NCI-H2171 (cell line): ENCODE measurements around the gene SLC17A5.
"Not testable (repeated sequence)": the region's sequence is repeated elsewhere in the genome, so short reads cannot be mapped to it uniquely, and the experiment has no call there.

Source experiments
- DNase-seq: peaks from one replicate; lab custom pipeline; 2025; lab: John Stamatoyannopoulos, UW

SLC17A5 gene

DNA sequence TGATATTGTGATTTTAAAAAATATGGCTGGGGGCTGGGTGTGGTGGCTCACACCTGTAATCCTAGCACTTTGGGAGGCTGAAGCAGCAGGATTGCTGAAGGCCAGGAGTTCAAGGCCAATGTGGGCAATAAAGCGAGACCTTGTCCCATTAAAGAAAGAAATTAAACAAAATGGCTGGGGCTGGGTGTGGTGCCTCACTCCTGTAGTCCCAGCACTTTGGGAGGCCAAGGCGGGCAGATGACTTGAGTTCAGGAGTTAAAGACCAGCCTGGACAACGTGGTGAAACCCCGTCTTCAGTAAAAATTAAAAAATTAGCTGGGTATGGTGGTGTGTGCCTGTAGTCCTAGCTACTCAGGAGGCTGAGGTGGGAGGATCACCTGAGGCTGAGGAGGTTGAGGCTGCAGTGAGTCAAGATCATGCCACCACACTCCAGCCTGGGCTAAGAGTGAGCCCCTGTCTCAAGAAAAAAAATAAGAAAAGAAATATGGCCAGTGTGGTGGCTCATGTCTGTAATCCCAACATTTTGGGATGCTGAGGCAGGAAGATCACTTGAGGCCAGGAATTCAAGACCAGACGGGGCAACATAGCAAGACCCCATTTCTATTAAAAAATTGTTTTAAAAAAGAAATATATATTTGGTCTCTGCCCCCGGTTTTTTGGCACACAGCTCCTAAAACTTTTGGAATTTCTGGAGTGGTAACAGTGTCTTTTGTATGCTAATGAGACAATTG, 39.8 kb downstream of the SLC17A5 start:
- DNase-seq: no peak

DNA sequence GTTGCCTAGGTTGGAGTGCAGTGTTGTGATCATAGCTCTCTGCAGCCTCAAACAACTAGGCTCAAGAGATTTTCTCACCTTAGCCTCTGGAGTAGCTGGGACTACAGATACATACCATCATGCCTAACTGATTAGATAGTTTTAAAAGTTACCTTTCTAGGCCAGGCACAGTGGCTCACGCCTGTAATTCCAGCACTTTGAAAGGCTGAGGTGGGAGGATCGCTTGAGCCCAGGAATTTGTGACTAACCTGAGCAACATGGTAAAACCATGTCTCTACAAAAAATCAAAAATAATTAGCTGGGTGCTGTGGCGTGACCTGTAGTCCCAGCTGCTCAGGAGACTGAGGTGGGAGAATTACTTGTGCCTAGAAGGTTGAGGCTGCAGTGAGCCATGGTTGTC, 41.2 kb downstream of the SLC17A5 start:
- DNase-seq: no peak

DNA sequence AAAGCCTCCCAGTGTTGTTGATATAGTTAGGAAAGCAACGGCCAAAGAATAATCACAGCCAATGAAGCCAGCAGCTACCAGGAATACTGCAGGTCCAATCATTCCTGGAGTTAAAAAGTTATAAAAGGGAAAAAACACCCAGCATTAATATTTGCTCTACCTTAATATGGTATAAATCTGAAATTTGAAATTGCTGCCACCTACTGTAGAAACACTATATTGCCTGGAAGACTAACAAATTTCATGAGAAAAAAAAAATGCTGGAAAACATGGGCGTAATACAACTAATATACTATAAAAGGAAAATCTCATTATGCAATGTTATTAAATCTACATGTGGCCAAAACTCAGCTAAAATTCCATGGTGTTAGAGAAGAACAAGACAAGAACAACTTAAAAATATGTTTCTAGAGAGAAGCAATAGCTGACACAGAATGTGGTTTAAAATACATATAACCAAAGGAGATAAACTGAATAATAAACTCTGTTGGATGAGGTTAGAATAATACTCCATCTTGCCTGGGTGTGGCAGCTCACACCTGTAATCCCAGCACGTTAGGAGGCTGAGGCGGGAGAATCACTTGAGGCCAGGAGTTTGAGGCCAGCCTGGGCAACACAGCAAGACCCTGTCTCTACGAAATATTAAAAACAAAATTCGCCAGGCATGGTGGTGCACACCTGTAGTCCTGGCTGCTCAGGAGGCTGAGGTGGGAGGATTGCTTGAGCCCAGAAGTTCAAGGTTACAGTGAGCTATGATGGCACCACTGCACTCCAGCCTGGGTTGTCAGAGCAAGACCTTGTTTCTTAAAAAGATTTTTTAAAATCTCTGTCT, 43.1 kb downstream of the SLC17A5 start:
- DNase-seq: peak; percentile 2

DNA sequence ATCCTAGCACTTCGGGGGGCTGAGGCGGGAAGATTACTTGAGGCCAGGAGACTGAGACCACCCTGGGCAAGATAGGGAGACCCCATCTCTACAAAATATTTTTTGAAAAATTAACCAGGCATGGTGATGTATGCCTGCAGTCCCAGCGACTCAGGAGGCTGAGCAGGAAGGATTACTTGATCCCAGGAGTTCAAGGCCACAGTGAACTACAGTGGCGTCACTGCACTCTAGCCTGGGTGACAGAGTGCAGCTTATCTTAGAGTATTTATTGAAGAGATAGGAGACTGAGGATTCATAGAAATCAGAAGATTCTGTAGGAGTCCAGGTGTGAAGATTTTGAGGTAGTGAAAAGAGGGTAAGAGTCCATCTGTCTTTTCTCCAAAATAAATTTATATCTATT, 45.0 kb downstream of the SLC17A5 start:
- DNase-seq: no peak

DNA sequence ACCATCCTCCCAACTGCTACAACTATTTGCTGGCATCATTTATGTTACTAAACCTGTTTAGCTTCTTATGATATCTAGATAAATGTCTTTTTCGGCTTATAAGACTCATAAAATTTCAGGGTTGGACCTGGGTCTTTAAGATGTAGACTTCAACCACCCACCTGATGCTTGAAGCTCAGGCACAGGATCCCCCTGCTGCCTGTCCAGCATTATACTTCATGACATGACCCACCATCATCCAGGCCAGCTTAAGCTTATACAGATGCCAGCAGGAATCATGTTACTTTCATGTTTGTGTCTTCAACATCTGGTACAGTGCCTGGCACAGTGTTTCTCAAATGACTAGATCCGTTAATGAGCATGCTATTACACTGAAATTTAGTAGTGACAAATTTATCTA, 47.4 kb downstream of the SLC17A5 start:
- no peak for DNase-seq

DNA sequence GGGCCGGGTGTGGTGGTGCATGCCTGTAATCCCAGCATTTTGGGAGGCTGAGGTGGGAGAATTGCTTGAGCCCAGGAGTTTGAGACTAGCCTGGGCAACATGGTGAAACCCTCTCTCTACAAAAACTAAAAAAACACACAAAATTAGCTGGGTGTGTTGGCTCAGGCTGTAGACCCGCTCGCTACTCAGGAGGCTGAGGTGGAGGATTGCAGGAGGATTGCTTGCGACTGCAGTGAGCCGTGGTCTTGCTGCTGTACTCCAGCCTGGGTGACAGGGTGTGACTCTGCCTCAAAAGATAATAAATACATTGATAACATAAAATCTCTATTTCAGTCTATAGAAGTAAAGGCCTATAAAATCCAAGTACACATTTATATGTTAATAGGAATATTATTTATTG, 49.3 kb downstream of the SLC17A5 start:
- DNase-seq: no peak

DNA sequence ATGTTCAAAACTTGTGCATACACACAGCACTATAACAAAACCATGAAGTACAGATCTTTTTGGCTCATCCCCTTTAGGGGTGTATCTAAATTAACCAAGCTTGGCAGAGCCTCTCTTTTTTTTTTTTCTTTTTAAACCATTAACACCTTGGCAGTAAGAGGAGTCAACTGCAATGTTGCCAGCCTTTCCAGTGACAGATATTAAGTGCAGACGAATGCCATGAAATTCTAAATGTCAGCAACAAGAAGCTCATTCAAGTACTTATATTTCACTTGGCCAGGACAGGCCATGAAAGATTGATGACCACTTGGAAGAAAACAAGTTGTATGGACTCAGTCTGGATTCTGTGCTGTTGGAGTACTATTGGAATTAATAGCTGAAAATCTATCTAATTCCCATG, 49.8 kb downstream of the SLC17A5 start:
- DNase-seq: no peak

DNA sequence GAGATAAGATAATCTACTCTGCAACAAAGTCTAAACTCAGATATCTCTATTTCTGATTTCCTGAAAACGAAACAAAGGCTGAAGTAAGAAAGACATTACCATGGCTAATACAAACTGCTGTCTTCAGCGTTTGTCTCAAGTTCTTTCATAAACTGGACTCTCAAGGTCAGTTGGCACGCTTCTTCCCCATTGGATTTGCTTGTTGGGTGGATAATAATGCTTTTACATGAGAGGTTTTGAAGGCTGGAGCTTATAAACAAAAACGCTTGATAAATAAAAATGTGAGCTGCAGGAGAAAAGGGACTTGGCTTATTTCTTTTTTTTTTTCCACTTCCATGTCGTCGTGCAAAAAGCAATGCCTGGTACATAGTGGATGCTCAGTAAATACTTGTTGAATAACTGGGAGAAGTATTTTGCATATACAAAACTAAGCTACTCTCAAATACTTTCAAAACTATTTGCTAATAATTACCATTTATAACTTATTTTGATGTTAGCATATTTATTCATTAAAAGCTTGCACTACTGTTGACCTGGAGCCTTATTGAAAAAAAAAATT, 67.3 kb downstream of the SLC17A5 start:
- no peak for DNase-seq

DNA sequence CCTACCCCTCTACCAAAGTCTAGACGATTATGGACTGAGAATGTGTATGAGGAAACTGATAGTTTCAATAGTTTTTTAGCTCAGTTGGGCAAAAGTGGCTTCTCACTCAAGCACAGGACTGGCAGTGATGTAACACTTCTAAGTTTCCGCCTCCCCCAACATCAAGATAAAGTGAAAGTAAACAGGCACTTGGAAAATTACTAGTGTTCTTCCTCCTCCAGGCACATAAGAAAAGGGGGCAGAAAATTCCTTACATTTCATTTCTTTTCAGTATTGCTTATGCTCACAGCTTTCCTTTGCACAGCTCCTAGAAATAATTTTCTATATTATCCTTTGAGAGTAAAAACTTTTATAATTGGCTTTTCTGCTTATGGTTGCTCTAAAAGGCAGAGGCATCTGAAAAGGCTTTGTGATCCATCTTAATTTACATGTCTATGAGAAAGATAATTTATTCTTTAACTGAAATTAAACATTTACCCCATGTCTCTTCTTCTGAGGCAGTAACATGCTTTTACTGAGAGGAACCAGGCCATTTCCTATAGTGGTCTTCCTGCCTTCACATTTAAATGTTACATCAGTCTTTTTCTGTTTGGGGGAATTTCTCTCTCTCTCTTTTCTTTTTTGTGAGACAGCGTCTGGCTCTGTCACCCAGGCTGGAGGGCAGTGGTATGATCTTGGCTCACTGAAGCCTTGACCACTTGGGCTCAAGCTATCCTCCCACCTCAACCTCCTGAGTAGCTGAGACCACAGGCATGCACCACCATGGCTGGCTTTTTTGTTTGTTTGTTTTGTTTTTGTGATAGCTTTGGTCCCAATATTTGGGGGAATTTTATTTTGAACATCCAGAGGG, 68.0 kb downstream of the SLC17A5 start:
- DNase-seq: no peak

DNA sequence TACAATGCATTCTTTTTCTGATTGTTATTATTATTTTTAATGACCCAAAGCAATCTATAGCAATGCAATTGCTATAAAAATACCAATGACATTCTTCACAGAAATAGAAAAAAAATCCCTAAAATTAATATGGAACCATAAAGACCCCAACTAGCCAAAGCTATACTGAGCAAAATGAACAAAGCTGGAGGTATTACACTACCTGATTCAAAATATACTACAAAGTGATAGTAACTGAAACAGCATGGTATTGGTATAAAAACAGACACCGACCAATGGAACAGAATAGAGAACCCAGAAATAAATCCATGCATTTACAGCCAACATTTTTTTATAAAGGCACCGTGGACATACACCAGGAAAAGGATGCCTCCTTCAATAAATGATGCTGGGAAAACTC, 72.5 kb downstream of the SLC17A5 start:
- no peak for DNase-seq

DNA sequence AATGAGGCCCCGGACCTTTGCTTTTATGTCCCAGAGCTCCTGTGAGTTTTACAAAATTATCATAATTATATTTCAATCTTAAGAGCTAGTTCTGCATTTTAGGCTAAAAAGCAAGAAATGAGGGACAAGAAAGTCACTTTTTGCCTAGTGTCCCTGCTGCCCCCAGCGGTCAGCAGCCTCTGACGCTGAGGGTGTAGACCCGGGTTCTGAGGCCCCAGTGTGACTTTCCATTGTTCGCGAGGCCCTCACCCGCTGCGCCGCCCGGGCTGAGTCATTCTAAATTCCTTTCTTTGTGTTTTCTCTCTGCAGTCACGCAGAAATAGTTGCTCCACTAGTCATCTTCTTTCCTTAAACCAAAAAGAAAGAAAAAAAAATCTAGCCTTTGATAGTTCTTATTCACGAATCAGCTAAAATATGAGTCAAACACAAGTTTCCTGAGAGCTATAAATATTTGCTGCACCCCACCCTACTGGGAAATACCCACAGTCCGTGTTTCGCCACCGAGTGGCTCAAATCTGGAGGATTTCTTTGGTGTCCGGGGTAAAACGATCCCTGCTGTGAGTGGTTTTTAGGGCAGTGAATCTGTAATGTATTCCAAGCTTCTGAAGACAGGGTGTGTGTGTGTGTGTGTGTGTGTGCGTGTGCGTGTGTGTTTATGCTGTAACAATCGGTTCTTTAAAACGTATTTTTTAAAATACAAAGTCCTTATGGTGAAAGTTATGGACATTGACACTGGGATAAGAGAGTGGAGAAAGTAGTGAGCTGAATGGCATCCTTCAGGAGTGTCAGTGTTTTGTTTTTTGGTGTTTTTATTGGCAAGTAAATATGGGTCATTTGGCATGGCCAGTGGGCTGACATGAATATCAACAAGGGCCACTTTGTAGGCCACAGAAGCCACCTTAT, 73.3 kb downstream of the SLC17A5 start:
- no peak for DNase-seq

DNA sequence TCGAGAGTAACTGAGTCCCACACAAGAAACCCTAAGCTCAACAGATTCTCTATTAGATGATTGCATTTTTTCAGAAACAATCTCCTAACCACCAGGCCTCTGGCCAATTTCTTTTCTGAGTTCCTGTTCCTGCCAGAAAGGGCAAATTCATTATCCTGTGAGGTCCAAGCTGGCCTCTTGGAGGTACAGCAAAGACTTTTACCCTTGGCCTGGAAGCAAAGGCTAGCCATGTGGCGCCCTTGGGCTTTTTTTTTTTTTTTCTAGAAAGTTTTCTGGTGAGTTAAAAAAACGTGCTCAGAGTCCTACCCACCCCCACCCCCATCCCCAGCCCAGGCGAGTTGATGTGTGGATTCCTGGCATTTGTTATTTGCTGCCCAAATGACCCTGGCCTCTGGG, 73.9 kb downstream of the SLC17A5 start:
- no peak for DNase-seq

DNA sequence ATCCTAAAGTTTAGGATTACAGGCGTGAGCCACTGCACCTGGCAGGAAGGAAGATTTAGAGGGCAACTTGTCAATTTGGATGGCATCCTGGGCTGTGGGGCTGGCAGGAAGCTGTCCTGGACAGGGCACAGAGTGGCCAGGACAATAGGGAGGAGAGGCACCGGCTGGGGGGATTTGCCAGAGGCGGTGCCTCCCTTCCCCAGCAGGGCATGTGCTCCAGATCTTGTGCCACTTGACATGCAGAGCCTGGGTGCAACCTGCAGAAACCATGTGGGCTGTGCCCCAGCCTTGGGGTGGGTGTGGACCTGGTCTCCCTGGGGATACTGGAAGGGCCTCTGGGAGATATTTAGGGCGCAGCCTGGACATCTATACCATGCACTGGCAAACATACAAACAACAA, 74.4 kb downstream of the SLC17A5 start:
- DNase-seq: no peak

DNA sequence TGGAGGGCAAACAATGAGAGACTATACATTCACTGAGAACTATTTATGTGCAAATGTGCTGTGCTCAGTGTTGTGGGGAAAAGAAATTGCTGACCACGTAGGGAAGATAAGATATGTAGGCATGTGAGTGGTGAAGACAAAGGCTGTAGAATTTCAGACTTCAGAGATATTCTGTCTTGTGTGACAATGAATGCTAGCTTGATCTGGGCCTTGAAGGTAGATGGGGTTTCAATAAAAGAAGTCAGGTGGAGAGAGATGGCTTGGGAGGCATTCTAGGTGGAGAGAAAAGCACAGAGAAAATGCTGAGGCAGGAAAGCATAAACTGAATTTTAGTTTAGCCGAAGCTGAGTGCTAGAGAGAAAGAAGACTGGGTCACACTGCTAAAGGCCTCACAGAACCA, 76.1 kb downstream of the SLC17A5 start:
- DNase-seq: no peak

DNA sequence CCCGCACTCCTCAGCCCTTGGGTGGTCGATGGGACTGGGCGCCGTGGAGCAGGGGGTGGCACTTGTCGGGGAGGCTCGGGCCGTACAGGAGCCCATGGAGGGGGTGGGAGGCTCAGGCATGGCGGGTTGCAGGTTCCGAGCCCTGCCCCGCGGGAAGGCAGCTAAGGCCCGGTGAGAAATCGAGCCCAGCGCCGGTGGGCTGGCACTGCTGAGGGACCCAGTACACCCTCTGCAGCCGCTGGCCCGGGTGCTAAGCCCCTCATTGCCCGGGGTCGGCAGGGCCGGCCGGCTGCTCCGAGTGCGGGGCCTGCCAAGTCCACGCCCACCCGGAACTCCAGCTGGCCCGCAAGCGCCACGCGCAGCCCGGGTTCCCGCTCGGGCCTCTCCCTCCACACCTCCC, 81.3 kb downstream of the SLC17A5 start:
- not testable (repeated sequence) for DNase-seq

DNA sequence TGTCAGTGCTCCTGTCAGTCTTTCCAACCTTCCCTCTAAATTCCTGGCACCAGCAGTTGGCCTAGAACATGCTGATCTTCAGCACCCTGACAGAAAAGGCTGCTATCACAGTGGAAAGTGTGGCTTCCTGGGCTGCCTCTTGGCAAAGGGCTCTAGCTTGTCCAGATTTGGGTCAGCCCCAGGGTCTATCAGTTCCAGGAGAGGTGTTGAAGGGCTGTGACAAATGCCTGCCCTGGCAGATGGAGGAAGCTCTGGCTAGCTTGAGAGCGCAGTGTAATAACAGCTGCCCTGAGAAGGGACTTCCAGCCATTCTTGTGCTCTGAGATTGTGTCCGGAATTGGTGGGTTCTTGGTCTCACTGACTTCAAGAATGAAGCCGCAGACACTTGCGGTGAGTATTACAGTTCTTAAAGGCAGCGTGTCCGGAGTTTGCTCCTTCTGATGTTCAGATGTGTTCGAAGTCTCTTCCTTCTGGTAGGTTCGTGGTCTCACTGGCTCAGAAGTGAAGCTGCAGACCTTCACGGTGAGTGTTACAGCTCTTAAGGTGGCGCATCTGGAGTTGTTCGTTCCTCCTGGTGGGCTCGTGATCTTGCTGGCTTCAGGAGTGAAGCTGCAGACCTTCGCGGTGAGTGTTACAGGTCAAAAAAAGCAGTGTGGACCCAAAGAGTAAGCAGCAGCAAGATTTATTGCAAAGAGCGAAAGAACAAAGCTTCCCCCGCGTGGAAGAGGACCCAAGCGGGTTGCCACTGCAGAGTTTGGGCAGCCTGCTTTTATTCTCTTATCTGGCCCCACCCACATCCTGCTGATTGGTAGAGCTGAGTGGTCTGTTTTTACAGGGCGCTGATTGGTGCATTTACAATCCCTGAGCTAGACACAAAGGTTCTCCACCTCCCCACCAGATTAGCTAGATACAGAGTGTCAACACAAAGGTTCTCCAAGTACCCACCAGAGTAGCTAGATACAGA, 82.3 kb downstream of the SLC17A5 start:
- DNase-seq: not testable (repeated sequence)

DNA sequence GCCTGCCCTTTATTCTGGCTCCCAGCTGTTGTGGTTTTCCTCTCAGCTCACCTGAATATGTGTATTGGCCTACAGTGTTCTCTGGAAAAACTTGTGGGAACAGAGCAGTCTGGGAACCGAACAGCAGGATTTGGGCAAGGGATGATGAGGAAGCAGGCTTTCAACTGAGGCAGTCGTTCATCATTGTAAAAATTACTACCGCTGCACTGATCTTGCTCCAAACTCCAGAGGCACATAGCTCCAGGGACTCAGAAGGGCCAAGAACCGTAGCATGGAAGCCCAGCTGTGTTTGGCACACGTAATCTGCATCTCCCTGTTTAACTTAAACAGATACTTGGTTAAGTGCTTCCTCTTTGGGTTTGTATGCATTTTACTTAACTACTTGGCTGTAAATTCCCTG, 84.7 kb downstream of the SLC17A5 start:
- no peak for DNase-seq

DNA sequence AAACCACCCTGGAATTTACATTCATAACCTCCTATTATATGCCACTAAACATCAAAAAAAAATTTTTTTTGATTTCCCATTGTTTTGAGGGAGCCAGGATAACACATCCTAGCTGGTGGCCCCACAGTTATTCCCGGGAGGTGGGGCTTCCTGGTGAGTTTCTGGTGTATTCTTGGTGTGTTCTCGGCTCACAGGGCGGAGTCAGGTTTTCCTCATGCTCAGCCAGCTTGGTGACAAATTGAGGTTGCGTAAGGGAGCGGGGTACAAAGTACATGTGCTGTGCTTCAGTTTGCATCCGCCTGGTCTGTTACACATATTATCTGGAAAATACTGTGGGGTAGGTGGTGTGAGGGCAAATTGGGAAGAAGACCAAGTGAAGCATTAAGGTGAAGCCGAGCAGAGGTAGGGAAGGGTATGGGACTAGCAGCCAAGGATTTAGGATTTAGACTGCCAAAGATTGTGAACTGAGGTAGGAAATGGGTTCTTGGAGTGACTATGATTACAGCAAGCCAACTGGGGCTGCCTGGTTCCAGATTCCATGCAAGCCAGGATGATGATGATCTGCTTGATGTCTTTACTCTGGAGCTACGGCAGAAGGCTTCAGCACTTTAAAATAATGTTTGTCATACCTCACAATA, 86.7 kb downstream of the SLC17A5 start:
- DNase-seq: no peak

DNA sequence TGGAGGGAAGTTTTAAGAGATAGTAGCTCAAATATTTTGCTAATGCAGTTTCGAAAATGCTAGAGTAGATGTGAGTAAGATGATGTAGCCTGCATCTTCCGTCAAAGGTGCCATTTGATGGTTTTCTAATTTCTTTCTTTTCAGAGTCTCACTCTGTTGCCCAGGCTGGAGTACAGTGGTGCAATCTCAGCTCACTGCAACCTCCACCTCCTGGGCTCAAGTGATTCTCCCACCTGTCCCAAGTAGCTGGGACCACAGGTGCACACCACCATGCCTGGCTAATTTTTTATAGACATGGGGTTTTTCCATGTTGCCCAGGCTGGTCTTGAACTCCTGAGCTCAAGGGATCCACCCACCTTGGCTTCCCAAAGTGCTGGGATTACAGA, 87.3 kb downstream of the SLC17A5 start:
- not testable (repeated sequence) for DNase-seq
